Ishikawa (cell line): ENCODE results near the gene CRB3.

ENCODE experiments used
- CEBPB ChIP-seq: IDR thresholded peaks from 2 replicates; pipeline ENCODE4 v1.6.1; 2012
- CREB1 ChIP-seq: IDR thresholded peaks from 2 replicates; pipeline ENCODE4 v1.6.1; 2012; ENCODE audit warnings: low read depth
- EGR1 ChIP-seq: IDR thresholded peaks from 2 replicates; pipeline ENCODE4 v1.6.1; 2012
- EP300 ChIP-seq: IDR thresholded peaks from 2 replicates; pipeline ENCODE4 v1.6.1; 2012; ENCODE audit warnings: borderline replicate concordance
- FOXM1 ChIP-seq: IDR thresholded peaks from 2 replicates; pipeline ENCODE4 v1.6.1; 2012; ENCODE audit warnings: low read depth, borderline replicate concordance
- NFIC ChIP-seq: IDR thresholded peaks from 2 replicates; pipeline ENCODE4 v1.6.1; 2012
- RAD21 ChIP-seq: IDR thresholded peaks from 2 replicates; pipeline ENCODE4 v1.6.1; 2012; ENCODE audit warnings: low read depth
- TAF1 ChIP-seq: IDR thresholded peaks from 2 replicates; pipeline ENCODE4 v1.6.1; 2012; ENCODE audit warnings: low read depth, mild to moderate bottlenecking
- TCF12 ChIP-seq: IDR thresholded peaks from 2 replicates; pipeline ENCODE4 v1.6.1; 2012; ENCODE audit warnings: low read depth
- TEAD4 ChIP-seq: IDR thresholded peaks from 2 replicates; pipeline ENCODE4 v1.6.1; 2012
- YY1 ChIP-seq: IDR thresholded peaks from 2 replicates; pipeline ENCODE4 v1.6.1; 2012; ENCODE audit warnings: low read depth
- ZBTB7A ChIP-seq: IDR thresholded peaks from 2 replicates; pipeline ENCODE4 v1.6.1; 2012; ENCODE audit warnings: low read depth
- TF ChIP-seq, protein P1 (sequence below): IDR thresholded peaks from 2 replicates; pipeline ENCODE4 v1.6.1; 2012
- TF ChIP-seq, protein P2 (sequence below): IDR thresholded peaks from 2 replicates; pipeline ENCODE4 v1.6.1; 2012; ENCODE audit warnings: low read depth, mild to moderate bottlenecking
- TF ChIP-seq, protein P3 (sequence below): IDR thresholded peaks from 2 replicates; pipeline ENCODE4 v1.6.1; 2012

Gene CRB3

DNA sequence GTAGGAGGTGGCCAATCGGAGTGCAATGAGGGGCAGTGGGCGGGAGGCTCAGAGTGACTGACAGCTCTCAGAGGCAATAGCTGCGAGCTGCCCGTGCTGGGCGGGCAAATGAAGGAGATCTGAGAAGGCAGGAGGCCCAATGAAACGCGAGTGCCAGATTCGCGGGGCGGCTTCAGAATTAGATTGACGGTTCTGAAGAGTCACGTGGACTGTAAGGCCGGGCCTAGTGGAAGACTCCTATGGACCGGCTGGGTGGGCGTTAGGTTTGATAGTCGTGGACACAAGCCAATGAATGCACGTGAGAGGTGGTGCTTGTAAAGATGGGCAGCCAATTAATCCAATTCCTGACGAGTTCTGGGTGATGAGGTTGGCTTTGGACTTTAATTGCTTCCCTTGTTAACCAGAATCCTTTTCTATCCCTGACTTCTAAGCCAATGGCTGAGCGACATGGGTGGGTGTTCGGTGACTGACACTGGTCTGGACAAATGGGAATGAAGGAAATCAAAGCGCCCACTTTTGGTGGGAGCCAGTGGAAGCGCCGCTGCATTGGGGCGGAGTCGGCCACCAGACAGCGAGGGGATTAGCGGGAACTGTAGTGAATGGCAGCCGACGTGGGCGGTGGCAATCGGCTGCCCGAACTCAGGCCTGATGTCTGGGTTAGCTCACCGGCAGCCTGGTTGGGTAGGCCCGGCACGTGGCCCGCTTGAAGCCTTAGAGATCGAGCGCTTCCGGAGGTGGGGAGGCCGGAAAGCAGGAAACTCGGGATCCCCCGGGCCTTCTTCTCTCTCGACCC, 38.9 kb upstream of the CRB3 start:
- no peak for TF ChIP-seq NFIC
- TF ChIP-seq, protein P1, sequence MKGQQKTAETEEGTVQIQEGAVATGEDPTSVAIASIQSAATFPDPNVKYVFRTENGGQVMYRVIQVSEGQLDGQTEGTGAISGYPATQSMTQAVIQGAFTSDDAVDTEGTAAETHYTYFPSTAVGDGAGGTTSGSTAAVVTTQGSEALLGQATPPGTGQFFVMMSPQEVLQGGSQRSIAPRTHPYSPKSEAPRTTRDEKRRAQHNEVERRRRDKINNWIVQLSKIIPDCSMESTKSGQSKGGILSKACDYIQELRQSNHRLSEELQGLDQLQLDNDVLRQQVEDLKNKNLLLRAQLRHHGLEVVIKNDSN, result peak; percentile 96
- TF ChIP-seq EGR1, result peak; percentile 65
- TF ChIP-seq ZBTB7A, result no peak
- TF ChIP-seq, protein P2, sequence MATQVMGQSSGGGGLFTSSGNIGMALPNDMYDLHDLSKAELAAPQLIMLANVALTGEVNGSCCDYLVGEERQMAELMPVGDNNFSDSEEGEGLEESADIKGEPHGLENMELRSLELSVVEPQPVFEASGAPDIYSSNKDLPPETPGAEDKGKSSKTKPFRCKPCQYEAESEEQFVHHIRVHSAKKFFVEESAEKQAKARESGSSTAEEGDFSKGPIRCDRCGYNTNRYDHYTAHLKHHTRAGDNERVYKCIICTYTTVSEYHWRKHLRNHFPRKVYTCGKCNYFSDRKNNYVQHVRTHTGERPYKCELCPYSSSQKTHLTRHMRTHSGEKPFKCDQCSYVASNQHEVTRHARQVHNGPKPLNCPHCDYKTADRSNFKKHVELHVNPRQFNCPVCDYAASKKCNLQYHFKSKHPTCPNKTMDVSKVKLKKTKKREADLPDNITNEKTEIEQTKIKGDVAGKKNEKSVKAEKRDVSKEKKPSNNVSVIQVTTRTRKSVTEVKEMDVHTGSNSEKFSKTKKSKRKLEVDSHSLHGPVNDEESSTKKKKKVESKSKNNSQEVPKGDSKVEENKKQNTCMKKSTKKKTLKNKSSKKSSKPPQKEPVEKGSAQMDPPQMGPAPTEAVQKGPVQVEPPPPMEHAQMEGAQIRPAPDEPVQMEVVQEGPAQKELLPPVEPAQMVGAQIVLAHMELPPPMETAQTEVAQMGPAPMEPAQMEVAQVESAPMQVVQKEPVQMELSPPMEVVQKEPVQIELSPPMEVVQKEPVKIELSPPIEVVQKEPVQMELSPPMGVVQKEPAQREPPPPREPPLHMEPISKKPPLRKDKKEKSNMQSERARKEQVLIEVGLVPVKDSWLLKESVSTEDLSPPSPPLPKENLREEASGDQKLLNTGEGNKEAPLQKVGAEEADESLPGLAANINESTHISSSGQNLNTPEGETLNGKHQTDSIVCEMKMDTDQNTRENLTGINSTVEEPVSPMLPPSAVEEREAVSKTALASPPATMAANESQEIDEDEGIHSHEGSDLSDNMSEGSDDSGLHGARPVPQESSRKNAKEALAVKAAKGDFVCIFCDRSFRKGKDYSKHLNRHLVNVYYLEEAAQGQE, result no peak
- no peak for TF ChIP-seq TCF12
- TF ChIP-seq, protein P3, sequence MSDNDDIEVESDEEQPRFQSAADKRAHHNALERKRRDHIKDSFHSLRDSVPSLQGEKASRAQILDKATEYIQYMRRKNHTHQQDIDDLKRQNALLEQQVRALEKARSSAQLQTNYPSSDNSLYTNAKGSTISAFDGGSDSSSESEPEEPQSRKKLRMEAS, result peak; percentile 99
- TF ChIP-seq YY1, result 0 out of 2 replicates have a peak, but pooled peaks have one; percentile 47
- TF ChIP-seq TAF1, result no peak
- TF ChIP-seq CEBPB, result no peak
- TF ChIP-seq CREB1, result peak; percentile 3; the same call in 1 of the 2 replicates
- no peak for TF ChIP-seq EP300
- no peak for TF ChIP-seq RAD21
- TF ChIP-seq TEAD4, result no peak
- TF ChIP-seq FOXM1, result no peak; the same call in 1 of the 2 replicates

DNA sequence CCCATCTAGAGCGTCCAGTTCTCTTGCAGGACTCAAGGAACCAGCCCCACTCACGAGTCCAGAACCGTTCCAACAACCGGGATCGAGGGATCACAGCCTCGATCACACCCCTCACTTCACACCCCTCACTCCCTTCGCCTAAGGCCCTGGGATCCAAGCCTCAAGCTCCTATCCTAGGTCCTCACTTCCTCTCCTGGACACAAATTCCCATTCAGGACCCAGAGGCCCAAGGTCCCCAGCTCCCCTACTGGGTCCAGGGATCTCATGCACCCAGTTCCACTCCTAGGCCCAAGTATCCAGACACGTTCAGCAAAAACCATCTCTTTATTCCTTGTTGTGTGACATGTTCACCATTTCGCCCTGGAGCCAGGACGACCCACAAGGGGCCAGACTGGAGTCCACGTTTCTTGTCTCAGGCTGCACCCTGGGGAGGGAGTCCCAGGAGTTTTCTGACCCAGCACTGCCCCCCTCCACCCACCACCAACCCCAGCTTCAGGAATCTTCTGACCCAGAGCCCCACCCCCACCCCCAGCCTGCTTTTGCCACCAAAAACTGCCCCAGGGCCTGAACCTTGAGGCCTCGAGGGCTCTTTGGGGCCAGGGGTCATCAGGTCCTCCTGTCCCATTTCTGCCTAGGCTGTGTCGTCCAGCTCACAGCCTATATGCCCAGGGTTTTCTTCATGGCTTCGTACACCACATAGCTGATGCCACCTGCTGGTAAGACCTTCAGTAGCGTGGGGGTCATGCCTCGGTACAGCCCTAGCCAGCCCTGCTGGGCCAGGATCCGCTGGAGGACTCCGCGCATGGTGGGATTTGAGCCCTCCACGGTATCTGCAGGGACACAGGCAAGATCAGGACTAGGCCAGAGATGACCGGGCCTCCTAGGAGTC, 38.1 kb upstream of the CRB3 start:
- TF ChIP-seq EP300 (no peak), ZBTB7A (no peak), RAD21 (no peak), CREB1 (no peak), FOXM1 (no peak), CEBPB (no peak), EGR1 (no peak), TAF1 (no peak), YY1 (no peak), TCF12 (no peak)
- TF ChIP-seq, protein P3, result no peak
- TF ChIP-seq, protein P1, result no peak
- TF ChIP-seq, protein P2, result no peak

DNA sequence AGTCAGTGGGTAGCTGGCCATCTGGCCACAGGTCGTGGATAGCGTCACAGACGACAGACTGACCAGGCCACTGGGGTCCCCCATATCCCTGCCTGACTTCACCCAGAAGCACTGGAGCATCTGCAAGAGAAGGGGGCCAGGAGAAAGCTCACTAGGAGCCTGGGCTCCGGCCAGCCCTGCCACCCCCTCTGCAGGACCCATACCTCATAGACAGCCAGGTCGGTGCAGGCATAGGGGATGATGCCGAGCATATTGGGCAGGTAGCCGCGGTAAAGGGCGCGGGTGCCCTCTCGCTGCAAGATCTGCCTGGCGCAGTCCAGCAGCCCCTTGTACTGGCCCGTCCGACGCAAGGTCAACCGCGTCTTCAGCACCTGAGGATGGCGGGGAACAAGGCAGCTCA, 36.9 kb upstream of the CRB3 start:
- TF ChIP-seq TEAD4 (no peak), CEBPB (no peak), TAF1 (no peak), TCF12 (no peak), YY1 (no peak), NFIC (no peak), RAD21 (no peak), EP300 (no peak), ZBTB7A (no peak), CREB1 (no peak), FOXM1 (no peak), EGR1 (no peak)
- TF ChIP-seq, protein P2, result no peak
- TF ChIP-seq, protein P1, result no peak
- TF ChIP-seq, protein P3, result no peak
